HuH-7 (cell line): ENCODE measurements around the gene GUCY1A2.

Experiments
- DNase-seq: peaks from one replicate; pipeline ENCODE4 v3.0.0; 2011; ENCODE audit warnings: low spot score

GUCY1A2 gene

GRCh38 chr11:106998116-106998915 lies 20.0 kb downstream of the GUCY1A2 start:
- no peak for DNase-seq

GRCh38 chr11:106997227-106997626 lies 21.0 kb downstream of the GUCY1A2 start:
- no peak for DNase-seq

DNA sequence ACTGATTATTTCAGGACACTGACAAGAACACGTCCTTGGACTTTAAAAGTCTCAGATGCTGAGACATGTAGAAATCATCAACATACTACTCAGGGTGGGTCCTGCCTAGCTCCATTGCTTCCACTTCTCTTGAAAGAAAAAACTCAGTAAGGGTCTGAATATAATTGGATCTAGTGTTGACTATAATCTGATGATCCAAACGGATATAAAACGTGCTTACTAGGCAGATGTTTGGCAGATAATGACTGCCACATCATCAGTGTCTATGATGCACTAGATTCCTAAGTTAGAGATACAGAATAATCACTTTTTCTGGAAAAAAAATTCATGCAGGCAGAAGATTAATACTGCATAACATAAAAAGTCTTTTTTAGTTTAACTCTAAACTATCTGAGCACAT lies 21.6 kb downstream of the GUCY1A2 start:
- DNase-seq, result no peak

DNA sequence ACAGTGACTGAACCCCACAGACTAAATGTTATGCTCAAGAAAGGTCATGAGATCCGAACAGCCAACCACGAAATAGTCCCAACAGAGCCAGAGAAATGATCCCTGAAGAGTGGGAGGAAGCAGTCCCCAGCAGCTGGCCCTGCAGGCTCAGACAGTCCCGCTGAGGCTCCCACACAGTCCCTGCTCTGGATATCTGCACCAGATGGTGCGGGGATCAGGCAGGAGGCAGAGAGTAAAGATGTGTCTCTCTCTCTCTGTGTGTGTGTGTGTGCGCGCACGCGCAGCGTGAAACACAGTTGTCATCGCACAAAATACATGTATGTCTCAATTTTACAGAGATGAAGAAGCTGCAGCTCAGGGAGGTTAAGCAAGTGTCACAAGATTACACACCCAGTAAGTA lies 27.9 kb downstream of the GUCY1A2 start:
- no peak for DNase-seq

DNA sequence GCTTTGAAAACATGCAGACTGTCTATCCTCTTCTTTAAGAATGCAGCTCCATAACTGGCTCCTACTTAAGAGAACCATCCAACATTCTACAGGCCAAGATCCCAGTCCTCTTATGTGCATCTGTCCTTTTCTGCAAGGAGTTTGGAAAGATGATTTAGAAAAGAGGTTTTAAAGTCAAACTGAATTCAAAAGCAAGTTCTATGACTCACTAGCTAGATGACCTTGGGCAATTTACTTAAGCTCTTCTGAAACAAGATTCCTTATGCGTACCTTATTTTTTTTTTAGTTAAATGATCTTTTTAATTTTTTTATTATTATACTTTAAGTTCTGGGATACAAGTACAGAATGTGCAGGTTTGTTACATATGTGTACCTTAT lies 29.2 kb downstream of the GUCY1A2 start:
- no peak for DNase-seq

DNA sequence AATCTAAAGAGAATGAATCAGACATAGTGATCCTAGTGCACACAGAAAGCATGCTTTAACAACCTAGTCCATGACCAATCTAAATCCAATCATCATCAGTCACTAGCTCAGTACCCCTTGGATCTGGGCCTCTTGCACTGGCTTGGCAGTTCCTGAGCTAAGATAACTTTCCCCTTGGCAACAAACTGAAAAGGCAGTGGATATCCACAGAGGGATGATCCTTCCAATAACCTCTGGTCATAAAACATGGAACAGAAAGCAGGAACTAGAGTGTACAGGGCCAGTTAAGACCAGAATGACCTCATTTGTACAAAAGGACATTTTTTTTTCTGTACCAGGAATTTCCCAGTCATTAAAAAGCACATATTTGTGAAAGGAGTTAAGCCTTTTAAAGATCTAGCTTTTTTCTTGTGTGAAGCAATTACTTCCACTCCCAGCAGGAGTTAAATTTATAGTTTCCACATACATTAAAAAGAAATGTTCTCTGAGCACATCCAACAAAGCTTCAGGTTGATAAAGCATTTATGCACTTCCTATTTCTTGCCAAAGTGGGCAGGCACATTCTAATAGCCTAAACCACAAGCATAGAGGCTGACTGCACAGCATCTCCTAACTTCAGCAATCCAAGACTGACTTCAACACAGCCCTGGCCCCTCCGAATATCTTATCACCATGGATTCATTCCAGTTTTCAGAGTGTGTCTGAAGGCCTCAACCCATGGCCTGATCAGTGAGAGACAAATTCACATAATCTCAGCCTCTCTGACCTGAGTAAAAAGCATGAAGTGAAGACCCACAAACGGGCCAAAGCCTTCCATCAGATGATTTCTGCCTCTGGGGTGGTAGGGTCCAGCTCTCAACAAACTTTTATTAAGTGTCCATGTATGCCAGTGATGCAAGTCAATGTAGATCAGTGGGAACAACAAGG lies 29.9 kb downstream of the GUCY1A2 start:
- no peak for DNase-seq

- no peak for DNase-seq
Observed at GRCh38 chr11:106986673-106987072, 31.6 kb downstream of the GUCY1A2 start.

GRCh38 chr11:106986261-106986660 lies 32.0 kb downstream of the GUCY1A2 start:
- no peak for DNase-seq

- DNase-seq, result no peak
Observed at GRCh38 chr11:106983991-106984390, 34.3 kb downstream of the GUCY1A2 start.

GRCh38 chr11:106983261-106983660 lies 35.0 kb downstream of the GUCY1A2 start:
- DNase-seq, result no peak

DNA sequence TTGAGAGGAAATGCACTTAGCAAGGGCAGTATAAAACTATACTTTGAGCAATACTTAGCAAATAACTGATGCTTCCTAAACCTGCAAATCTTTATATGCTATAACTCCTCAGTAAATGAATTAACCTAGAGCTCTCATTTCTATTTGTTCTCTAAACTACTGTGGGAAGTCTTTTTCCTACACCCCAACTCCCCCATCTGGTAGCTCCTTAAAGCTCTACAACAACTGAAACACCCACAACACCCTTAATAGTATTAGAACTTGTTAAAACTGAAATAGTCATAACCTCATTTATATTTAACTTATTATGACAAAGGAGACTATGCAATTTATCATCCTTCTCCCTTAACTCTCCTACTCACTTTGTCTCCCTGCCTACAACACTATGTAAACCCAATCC lies 43.4 kb downstream of the GUCY1A2 start:
- DNase-seq, result no peak

GRCh38 chr11:106971864-106972263 lies 46.4 kb downstream of the GUCY1A2 start:
- DNase-seq, result no peak

GRCh38 chr11:106969644-106970355 lies 48.5 kb downstream of the GUCY1A2 start:
- no peak for DNase-seq

- DNase-seq, result no peak
Observed at GRCh38 chr11:106962995-106963394, 55.3 kb downstream of the GUCY1A2 start.

GRCh38 chr11:106961518-106961917 lies 56.8 kb downstream of the GUCY1A2 start:
- no peak for DNase-seq

DNA sequence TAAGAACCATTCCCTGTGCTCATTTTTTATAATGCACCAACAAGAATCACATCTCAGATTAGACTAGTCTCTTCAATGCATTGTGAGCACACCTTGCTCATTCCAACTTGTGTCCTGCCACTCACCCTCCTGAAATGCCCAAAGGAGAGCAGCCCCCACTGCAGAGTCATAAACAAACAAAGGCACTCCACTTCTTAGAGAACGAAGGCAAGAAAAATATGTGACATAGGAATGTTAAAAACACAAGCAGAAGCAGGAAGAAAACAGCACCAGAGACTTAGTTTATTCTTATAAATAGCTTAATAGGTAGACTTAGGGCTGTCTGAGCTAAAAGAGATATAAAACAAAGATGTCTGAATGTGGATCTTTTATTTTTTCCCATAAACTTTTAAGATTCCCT lies 57.2 kb downstream of the GUCY1A2 start:
- DNase-seq, result no peak

- DNase-seq, result no peak
Observed at GRCh38 chr11:106959800-106960199, 58.5 kb downstream of the GUCY1A2 start.

DNA sequence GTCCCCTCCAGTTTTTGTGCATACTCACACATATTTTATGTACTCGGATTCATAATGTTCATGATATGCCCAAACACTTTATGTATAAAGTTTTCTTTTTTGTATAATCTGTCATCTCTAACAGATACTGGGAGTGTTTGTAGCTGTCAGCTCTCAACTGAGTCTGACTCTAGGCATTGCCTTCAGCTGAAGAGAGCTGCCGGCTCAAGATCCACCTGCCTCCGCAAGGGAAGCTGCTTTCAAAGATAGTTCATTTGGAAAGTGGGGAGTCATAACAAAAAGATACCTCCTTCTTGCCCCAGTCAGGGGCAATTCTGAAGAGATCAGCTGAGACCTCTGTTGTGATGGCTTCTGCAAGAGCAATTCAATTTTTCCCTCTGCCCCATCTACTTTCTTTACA lies 58.9 kb downstream of the GUCY1A2 start:
- DNase-seq, result no peak

- no peak for DNase-seq
Observed at GRCh38 chr11:106958517-106959248, 59.6 kb downstream of the GUCY1A2 start.

GRCh38 chr11:106957030-106957482 lies 61.2 kb downstream of the GUCY1A2 start:
- DNase-seq, result no peak

DNA sequence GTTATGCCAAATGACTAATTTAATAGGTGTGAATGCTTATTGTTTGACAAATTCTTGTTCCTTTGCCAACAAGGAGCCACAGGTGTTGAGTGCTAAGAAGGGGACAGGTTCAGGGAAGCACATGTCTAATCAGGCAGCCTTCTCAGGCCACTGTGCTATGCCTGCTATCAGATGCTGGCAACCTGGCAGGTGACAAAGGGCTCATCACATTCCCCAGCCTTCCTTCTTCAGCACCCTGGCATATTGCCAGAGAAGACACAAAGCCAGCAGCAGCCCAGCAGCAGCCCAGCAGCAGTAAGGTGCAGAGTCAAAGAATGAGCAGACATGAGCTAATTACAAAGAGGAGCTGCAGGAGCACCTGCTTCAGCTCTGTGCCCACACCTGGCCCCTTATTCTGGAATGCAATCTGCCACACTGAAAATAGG lies 68.2 kb downstream of the GUCY1A2 start:
- DNase-seq, result no peak

- DNase-seq, result no peak
Observed at GRCh38 chr11:106943089-106943488, 75.2 kb downstream of the GUCY1A2 start.
